HG03280 (cell line): ENCODE measurements around the gene PIEZO1.

Experiments used
- ATAC-seq: cut with Tn5 transposase; IDR thresholded peaks from one replicate; pipeline ENCODE4 v1.9.1; 2021; ENCODE audit warnings: mild to moderate bottlenecking, moderate library complexity; ENCODE audit not compliant: unreplicated experiment

The PIEZO1 gene

DNA sequence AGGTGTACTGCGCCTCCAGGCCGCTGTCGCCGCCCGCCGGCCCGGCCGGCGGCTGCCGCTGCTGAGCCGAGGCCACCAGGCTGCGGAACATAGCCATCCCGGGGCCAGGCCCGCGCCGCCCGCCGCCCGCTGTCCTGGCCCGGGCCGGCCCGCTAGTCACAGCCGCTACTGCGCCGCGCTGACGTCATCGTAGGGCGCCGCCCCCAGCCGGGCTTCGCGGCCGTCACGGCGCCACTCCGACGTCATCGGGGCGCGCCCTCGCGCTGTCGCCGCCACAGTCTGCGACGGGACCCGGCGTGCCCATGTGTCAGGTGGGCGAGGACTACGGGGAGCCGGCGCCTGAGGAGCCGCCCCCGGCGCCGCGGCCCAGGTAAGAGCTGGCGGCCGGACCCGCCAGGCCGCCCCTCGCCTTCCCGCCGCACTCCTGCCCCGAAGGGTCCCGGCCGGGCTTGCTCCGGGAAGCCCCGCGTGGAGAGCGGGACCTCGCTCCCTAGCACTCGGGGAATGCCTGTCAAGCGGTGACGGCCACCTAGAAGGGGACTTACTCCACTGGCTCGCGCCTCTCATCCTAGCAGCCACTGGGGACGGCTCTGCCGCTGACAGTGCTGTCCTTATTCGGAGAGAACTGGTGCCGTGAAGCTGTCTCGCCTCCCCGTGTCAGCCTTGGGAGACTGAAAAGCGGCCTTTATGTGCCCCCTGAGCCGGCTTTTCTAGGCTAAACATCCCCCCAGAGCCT, 78.6 kb downstream of the PIEZO1 start, which contains the start of the genes CTU2 and RNF166:
CTU2 (plus strand) TSS at position 275 of the 736 bp plus-strand sequence; CDS start at position 303, 28 bp downstream.
RNF166 (minus strand) TSS at position 180 of the 736 bp plus-strand sequence; CDS start at position 97, 83 bp downstream.
- ATAC-seq = peak; percentile 68

DNA sequence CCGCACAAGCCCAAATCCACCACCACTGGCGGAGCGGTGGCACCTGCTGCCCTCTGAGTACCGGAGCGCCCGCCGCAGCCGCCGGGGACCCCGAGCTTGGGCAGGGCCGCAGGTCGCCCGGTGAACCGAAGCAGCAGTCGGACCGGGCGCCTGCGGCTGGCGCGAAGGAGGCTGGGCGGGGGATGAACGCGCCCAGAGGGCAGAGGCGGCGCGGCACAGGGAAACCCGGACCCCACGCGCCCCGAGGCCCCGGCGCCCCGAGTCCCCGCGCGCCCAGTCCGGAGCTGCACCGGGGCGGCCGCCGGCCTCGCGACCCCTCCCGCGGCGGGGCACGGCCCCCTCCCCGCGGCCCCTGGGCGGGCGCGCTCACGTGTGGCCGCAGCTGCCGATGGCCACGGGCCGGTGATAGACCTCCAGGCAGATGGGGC, 79.2 kb downstream of the PIEZO1 start:
- ATAC-seq = peak; percentile 24

DNA sequence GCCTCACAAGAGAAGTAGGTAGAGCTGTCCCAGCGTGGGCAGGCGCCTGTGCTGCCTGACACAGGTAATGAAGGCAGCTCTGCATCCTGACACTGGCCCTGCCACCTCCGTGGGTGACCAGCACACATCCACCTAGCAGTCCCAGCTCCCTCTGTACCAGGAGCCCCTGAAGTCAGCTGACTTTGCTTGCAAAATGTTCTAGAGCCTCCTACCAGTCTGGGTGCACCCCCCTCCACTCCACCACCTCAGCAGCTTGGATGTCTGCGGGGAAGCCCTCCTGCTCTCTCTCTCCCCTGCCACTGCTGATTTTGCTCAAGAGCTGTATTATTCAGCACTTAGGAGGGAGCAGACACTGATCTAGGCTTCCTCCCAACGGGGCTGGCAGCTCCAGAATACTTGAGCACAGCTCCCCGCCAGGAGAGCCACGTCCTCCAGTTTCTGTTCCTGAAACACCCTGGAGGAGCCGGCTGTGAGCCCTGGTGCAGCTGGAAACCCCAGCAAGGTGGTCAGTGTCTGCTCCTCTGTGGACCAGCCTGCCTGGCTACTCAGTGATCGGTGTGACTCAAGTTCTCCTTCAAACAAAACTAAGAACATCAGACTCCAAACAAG, 79.8 kb downstream of the PIEZO1 start:
- no peak for ATAC-seq

DNA sequence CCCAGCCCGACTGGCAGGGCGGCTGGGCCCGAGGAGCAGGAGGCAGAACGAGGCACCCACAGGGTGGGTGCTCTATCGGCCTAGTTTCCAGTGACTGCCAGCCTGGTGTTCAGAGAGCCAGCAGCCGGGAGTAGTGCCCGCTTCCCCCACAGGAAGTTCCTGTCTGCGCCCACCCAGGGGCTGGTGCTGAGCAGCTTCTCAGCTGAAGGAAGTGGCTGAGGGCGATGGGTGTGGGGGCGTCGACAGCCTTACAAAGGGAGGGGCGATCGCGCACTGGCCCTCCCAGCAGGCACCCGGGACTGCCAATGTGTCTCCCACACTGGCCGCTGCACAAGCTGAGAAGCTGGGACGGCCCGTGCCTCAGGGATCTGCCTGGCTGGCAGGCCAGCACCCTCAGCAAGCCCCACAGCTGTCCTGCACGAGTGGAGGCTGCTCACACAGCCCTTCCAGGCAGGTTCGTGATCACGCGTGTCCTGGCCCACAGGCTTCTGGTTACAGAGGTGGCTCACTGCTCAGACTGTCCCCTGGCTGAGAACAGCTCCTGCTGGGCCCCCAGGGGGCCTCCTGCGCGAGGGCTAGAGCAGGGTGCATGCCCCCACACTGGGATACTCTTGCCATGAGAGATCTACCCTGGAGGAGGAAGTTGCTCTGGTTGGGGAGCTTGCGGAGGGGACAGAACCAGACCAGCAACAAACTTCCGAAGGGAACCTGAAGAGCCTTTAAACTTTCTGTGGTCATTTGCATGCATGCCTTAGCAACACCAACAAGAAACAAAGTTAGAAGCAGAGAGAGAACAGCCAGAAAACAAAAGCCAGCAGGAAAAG, 81.3 kb downstream of the PIEZO1 start:
- no peak for ATAC-seq

DNA sequence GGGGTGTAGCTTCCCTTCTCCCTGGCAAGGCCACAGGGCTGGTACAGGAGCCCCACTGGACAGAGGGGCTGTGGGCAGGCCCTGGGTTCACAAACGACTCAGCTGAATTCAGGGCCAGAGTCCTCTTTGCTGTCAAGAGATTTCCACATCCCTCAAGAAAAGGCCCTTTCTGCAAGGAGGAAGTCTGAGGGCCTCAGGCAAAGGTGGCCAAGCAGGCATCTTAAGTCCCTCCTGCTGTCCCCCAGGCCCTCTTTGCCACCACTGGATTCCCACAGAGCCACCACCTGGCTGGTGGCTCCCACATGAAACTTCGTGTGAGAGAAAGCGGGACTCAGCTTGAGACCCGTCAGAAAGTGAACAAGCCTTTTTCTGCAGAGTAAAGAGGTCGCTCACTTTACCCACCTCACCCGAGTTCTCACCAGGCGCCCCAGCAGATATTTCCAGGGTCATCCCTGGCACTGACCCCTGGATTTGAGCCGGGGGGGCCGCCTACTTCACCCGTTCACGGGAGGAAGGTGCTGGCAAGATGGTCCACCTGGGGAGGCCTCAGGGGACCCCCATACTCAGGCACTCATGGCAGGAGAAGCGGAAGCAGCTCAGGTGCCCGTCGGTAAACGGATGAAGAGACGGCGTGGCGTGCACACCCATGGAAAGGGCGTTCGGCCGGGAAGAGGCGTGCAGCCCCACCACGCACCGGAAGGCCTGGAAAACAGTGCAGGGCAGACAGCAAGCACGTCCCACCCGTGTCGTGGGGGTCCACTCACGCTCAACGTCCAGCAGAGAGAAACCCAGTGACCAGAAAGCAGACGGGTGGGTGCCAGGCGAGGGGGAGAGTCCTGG, 82.4 kb downstream of the PIEZO1 start:
- ATAC-seq = no peak

DNA sequence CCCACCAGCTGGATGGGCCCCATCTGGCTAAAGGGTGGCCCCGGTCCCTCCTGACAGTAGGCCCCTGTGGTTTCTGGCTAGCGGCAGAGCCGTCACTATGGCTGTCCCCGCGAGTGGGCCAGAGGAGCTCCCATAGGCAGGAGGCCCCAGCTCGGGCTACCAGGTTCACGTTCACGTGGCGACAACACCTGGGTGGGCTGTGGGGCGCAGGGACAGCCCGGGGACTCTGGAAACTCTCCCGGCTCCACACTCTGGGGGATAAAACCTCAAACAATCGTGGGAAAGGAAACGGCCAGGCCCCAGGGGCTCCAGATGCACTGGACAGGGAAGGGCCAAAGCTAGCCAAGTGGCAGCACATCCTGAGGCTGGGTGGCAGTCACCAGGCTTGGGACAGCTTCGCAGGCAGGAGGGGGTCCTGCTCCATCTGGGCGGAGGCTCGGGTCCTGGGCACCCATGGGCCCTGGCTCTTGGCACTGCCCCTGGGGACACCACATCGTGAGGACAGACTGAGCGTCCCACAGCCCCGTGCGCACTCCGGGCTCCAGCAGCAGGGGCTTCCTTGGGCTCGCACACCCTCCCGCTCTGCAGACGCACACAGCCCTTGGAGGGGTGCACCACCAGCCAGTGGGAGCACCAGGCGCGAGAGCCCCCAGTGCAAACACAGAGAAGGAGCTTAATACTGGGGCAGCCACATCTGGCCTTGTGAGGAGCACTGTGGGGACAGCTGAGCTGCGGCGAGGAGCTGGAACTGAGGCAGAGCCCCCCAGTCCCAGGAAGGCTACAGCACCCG, 83.2 kb downstream of the PIEZO1 start:
- no peak for ATAC-seq

DNA sequence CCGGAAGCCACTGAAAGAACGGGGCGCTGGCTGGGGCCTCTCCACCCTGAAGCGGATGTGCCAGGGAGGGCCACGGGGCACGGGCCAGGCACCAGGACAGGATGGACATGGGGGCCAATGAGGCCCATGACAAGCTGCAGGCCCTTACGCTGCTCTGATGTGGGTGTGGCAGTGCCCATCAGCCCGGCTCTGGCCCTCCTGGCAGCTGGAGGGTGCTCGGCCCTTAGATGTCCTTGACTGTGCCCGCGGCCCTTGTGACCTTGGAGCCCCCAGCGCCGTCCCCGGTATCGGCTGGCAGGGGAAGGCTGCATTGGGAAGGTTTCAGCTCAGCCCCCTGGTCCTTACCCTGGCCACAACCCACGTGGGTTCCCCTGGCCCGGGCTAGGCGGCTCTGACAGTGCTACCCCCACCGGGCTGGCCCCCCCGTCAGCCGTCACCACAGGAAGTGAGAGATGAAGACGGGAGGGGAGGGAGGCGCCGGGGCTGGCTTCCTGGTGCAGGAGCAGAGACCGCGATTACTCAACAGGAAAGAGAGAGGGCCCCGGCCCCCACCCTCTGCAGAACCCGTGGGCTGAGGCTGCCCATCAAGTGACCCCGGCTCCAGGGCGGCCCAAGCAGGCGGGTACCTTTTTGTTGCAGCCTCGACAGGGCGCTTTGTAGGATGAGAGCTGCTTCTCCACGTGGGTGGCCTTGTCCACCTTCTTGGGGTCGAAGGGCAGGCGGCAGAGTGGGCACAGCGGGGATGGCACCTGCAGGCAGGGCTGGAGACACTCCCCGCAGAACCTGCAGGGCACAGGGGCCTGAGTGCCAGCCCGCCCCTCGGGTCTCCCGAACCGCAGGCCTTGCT, 84.2 kb downstream of the PIEZO1 start:
- ATAC-seq = peak; percentile 73

DNA sequence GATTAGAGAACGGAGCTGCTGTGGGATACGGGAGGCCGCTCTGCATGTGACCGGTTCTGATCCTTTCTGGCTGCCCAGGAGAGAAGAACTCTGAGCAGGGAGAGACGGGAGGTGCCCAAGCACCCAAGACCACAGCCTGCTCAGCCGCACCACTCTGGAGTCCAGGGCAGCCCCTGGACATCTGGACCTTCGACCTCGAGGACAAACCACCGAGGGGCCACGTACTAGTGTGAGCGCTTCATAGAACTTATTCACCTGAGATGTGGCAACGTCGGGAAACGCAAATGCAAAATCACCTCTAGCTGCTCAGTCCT, 84.7 kb downstream of the PIEZO1 start:
- ATAC-seq = no peak

DNA sequence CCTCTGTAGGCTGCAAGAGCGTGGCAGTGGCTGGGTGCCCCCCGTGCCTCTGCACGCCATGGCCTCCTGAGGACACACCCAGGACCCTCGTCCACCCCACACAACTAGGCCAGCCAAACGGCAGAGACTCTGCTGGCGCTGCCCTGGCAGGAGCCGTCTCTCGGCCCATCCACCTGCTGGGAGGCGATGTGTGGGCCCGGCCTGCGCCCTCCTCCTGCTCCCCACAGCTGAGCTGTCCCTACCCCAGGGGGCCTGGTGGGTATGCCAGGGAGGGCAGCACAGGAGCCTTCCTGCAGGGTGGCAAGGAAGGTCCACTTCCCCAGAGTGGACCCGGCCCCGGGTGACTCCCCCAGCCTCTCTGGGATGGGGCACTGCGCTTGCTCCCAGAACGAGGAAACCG, 85.8 kb downstream of the PIEZO1 start:
- no peak for ATAC-seq

DNA sequence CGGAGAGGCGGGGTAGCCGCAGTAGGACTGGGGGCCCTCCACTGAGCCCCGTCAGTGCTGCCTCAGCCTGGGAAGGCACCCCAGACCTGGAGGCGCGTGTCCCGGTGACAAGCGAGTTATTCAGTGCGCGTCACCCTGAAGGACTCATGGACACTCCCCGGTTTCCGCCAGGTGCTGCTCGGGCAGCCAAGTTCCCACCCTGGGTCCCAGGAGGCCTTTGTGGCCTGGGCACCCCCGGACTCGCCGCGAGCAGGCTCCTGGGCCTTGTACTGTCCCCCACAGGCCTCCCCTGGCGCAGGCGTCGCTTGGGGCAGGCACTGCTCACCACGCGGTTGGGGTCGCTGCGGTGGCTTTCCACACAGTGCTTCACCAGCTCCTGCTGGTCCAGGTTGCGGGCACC, 86.4 kb downstream of the PIEZO1 start:
- no peak for ATAC-seq

DNA sequence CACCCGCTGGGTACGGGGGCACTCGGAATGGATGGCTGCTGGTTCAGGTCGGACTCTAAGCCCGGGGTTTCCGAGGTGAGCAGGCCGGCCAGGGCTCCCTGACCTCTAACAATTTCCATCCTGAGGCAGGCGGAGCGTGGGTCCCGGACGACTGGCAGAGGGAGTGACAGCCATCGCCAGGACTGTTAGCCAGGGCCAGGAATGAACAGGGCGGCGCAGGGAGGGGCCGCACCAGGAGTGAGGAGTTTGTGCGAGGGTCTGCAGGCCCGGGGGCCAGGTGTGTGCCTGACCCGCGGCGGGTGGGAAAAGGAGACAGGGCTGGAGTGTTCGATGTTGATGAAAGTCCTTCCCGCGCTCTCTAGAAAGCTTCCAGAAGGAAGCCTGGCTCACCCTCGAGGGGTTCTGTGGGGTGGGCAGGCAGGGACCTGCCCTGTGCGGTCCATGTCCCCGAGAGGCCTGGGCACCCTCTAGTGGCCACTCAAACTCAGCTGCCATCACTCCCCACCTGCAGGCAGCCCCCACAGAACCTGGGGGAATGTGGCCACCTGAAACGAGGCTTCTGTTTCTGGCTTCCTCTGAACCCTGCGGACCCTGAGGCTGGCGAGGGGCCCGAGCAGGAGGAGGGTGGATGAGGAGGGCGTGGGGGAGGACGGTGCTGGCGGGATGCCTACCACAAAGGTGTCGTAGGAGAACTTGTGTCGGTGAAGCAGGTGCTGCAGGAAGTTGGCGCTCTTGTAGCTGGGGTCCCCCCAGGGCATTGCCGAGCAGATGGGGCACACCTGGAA, 87.0 kb downstream of the PIEZO1 start:
- no peak for ATAC-seq

DNA sequence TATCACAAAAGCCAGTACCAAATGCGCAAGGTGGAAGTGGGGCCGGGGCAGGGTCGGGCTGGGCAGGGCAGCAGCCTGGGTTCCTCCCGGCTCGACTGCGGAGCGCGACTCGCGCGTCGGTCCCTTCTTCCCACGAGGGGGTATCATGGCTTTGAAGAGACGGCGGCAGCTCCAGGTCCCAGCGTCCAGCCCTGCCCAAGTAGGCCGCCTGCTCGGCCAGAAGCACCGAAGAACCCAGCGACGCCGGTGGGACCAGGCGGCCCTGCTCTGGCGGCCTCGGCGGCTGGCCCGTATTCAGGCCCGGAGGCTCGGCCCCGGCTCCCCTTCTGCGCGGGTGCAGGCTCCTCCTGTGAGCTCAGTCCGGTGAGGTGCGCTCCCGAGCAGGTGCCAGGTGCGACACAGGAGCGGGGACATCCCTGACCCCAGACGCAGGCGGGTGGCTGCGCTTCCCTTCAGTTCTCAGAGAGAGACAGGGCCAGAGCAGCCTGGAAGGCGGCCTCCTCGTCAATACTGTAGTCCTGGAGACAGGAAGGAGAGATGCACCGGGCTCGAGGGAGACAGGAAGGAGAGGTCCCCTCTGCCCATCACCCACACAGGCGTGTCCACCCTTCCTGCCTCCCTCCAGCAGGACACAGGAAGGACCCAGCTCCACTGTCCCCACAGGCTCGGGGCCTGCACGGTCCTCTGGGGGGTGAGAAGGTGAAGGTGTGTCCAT, 87.7 kb downstream of the PIEZO1 start:
- no peak for ATAC-seq

DNA sequence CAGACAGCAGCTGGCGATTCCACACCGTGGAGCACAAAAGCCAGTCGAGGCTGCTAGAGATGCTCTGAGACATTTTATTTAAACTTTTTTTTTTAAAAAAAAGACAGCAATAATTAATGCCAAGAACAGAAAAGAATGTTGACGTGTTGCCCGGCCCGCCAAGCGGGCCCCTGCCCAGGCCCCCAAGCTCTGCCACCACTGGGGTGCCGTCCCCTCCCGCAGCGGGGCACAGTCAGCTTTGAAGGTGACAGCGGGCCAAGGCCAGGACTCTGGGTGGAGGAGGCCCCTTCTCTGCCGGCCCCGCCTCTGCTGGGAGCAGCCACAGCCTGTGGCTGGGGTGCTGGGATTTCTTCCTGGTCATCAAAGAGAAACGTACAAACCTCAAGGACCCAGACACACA, 88.6 kb downstream of the PIEZO1 start:
- ATAC-seq = no peak

DNA sequence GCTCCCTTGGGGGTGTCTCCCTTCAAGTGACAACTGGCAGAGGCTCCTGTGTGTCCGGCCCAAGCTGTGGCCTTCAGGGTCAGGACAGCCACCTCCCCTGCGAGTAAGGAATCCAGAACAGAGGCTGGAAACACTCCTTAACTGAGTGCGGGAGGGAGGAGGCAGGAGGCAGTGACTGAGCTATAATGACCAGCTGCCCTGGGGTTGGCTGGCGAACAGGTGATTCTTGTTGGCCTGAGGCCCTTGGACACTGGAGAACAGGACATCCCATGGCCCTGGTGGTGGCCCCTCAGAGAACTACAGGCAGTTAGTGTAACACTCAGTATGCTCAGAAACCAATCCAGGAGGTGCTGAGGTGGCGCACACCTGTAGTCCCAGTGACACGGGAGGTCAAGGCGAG, 89.3 kb downstream of the PIEZO1 start:
- no peak for ATAC-seq

DNA sequence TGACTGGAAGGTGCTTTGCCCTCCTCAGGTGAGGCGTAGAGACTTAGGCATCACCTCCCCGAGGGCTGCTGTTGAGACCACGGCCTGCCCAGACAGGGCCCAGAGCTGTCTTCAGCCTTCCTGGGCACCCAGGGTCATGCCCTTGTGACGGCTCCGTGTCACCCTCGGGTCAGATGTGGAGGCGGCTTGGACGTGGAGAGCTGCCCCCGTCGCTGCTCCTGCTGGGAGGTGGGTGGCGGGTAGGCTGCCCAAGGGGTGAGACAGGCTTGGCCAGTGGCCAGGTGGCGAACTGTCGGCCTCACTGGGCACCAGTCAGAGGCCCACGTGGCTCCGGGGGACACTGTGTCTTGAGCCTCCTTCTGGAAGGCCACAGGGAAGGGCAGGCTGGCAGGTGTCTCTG, 89.8 kb downstream of the PIEZO1 start:
- ATAC-seq = no peak

DNA sequence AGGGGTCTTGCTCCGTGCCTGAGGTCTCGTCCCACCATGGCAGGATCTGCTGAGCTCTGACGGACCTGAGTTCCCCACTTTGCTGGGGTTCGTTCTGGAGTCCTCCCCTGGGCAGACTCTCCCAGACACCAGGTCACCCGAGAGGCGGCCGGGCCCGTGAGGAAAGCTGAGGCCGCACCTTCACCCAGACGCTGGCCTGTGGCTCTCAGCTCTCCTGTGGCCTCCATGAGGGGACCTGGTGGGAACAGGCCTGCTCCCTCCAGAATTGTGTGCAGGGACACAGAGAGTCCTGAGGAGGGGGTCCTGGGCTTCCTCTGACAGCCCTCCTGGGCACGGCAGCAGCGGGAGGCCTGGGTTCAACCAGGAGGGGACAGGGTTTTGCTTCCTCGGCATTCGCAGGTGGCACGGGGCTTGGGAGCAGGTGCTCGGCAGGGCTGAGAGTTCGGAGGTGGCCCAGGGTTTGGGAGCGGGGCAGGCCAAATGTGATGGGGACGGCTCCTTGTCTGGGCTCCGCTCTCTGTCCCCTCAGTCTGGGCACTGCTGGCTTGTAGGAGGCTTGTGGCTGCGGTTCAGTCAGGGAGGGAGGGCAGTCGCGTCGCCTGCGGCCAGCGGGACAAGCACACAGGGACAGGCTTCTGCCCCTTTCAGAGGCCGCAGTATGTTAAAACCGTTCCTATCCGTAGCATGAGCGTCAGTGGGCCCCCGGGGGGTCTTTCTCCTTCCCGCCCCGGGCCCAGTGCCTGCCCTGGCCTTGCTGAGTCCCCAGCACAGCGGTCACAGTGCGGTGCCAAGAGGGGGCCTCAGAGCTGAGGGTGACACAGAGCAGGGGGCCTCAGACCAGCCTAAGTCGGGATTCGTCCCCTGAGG, 90.6 kb downstream of the PIEZO1 start:
- ATAC-seq = no peak
